HL-60 (cell line): ENCODE measurements around the gene NUAK2.
A peak's percentile ranks its signal among the peaks of the same experiment; 100 is the strongest.

ENCODE experiments used
- GABPA ChIP-seq: IDR thresholded peaks from 2 replicates; pipeline ENCODE4 v1.6.1; 2012; ENCODE audit warnings: low read depth
- POLR2AphosphoS5 ChIP-seq: IDR thresholded peaks from 2 replicates; pipeline ENCODE4 v1.6.1; 2012; ENCODE audit warnings: low read depth
- TF ChIP-seq, protein P1 (sequence below): IDR thresholded peaks from one replicate; pipeline ENCODE4 v1.5.1; 2011; ENCODE audit warnings: low read length, control low read depth, inconsistent platforms; ENCODE audit not compliant: insufficient read depth
- TF ChIP-seq, protein P2 (sequence below): IDR thresholded peaks from 2 replicates; pipeline ENCODE4 v1.6.1; 2012; ENCODE audit warnings: low read depth; ENCODE audit not compliant: insufficient replicate concordance

DNA sequence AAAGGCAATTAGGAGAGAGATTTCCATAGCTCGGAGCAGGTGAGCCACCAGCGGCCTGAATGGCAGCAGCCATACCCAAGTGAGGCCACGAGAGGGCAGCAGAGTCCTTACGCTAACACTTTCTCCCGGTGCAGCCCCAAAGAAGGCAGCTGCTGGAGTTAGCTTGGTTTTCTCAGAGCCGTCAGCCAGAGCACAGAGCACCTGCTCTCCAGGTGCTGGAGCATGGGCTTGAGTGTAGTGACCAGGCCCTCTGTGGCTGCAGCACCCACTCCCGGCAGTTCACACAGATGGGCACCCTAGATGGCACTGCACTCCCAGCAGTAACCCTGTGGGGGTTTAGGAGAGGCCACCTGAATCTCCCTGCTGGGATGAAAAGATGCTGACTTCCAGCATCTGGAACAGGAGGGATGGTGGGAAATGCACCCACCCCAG lies 48.0 kb downstream of the NUAK2 start:
- TF ChIP-seq, protein P1, sequence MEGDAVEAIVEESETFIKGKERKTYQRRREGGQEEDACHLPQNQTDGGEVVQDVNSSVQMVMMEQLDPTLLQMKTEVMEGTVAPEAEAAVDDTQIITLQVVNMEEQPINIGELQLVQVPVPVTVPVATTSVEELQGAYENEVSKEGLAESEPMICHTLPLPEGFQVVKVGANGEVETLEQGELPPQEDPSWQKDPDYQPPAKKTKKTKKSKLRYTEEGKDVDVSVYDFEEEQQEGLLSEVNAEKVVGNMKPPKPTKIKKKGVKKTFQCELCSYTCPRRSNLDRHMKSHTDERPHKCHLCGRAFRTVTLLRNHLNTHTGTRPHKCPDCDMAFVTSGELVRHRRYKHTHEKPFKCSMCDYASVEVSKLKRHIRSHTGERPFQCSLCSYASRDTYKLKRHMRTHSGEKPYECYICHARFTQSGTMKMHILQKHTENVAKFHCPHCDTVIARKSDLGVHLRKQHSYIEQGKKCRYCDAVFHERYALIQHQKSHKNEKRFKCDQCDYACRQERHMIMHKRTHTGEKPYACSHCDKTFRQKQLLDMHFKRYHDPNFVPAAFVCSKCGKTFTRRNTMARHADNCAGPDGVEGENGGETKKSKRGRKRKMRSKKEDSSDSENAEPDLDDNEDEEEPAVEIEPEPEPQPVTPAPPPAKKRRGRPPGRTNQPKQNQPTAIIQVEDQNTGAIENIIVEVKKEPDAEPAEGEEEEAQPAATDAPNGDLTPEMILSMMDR = peak; percentile 95
- TF ChIP-seq GABPA (no peak), POLR2AphosphoS5 (no peak)
- TF ChIP-seq, protein P2, sequence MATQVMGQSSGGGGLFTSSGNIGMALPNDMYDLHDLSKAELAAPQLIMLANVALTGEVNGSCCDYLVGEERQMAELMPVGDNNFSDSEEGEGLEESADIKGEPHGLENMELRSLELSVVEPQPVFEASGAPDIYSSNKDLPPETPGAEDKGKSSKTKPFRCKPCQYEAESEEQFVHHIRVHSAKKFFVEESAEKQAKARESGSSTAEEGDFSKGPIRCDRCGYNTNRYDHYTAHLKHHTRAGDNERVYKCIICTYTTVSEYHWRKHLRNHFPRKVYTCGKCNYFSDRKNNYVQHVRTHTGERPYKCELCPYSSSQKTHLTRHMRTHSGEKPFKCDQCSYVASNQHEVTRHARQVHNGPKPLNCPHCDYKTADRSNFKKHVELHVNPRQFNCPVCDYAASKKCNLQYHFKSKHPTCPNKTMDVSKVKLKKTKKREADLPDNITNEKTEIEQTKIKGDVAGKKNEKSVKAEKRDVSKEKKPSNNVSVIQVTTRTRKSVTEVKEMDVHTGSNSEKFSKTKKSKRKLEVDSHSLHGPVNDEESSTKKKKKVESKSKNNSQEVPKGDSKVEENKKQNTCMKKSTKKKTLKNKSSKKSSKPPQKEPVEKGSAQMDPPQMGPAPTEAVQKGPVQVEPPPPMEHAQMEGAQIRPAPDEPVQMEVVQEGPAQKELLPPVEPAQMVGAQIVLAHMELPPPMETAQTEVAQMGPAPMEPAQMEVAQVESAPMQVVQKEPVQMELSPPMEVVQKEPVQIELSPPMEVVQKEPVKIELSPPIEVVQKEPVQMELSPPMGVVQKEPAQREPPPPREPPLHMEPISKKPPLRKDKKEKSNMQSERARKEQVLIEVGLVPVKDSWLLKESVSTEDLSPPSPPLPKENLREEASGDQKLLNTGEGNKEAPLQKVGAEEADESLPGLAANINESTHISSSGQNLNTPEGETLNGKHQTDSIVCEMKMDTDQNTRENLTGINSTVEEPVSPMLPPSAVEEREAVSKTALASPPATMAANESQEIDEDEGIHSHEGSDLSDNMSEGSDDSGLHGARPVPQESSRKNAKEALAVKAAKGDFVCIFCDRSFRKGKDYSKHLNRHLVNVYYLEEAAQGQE = no peak
